Measurements from ENCODE around the gene OTOP2.
"Not testable (repeated sequence)": the region's sequence is repeated elsewhere in the genome, so short reads cannot be mapped to it uniquely, and the experiment has no call there.

Gene OTOP2

DNA sequence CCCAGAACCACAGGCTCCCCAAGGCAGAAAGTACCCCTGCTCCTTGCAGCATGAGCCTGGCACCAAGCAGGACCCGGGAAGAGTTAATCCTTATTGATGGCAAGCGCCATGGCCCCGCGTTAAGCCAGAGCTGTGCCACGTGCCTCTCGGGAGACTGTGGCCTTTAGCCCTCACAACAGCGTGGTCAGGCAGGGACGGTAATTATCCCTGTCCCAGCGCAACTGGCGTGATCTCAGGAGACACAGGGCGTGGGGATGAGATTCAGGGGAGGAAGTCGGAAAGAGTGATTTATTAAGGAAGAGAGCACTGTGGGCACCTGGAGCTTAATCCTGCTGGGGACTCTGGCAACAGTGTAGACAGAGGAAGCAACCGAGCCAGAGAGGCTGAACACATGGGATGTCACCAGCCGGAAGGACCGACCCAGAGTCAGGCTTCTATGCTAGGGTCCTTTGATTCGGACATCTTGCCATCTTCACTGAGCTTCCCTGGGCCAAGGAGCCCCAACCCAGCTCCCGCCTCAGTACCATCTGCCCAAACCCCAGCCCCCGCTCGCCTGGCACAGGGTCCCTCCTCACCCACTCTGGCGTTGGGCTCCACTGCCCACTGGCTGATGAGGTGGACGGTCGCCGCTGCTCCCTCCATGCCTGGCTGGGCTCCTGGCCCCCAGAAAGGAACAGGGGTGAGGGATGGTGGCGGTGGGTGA lies 28.5 kb downstream of the OTOP2 start:
- no peak for DNase-seq (ENCODE audit: low spot score)

DNA sequence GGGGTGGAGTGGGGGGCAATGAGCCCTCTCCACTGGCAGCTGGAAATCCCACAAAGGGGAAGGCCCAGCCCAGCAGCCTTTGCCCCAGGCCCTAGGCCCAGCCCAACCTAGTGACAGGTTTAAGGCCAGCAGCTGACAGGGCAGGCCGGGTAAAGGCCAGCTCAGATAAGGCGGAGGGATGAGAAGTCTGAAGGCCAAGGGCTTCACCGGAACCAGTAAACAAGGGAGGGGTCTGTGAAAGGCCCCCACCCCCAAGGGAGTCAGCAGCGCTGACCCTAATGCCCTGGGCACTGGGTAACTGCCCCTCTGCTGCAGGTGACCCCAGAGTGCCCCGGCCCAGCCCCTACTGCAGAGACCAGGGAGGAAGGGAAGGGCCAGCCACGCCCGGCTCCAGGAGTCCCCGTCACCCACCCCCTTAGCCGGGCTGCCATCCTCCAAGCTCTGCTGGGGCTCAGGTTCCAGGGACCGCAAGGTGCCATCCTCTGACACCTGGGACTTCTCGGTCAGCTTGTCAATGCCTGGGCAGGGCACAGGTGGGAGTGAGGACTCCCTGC lies 29.1 kb downstream of the OTOP2 start:
- DNase-seq (ENCODE audit: low spot score): peak; percentile 53

DNA sequence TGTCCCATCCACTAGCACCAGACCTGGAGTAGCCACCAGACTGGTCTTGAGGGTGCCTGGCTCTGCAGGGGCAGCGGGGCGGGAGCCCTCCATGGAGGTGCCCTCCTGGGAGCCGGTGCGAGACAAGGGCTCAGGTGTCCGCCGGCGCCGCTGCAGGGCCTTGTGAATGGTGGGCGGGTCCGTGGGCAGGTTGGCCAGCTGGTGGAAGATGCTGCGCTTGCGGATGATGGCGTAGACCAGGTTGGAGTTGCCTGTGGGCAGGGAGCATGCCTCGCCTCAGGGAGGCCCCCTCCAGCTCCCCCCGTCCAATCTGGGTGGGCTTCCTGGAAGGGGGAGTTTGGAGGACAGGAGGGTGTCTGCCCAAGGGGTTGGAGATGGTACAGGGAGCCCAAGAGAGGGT lies 30.0 kb downstream of the OTOP2 start:
- no peak for DNase-seq (ENCODE audit: low spot score)

DNA sequence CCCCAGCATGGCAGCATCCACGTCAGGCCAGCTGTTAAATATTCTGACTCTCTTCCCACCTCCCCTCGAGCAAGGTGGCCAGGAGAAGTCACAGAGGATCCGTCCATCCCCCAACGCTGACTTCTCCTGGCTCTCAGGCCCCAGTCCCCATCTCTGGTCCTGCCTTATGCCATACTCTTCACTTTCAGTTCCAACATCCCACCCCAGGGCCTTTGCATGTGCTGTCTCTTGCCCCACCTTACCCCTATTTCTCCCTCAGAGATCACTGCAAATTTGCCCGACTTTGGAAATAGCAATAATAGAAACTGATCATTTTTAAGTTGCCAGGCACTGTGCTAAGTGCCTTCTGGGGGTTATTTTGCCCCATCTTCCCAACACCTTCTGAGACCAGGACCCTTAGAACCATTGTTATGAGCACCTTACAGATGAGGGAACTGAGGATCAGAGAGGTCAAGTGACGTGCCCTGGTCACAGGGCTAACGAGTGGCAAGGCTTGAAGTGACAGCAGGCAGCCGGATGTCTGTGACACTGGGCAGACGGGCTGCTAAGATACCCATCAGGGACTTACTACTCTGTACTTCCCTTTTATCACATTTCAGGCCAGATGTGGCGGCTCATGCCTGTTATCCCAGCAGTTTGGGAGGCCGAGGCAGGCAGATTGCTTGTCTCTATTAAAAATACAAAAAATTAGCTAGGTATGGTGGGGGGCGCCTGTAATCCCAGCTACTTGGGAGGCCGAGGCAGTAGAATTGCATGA lies 30.8 kb downstream of the OTOP2 start:
- no peak for DNase-seq (ENCODE audit: low spot score)

DNA sequence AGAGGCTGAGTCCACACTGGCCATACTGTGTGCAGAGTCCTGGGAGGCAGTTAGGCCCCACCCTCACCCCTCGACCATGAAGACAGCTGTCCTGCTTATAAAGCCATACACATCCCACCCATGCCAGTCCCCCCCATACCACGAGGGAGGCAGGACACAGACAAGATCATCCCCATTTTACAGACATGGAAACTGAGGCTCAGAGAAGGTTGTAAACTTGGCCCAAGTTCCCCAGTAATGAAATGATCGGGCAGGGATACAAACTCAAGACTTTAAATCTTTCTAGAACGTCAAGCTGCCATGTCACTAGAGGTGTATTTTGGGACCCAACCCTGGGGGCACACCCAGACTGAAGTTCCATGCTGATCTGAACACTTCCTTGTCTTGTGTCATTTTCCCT lies 32.0 kb downstream of the OTOP2 start:
- no peak for DNase-seq (ENCODE audit: low spot score)

DNA sequence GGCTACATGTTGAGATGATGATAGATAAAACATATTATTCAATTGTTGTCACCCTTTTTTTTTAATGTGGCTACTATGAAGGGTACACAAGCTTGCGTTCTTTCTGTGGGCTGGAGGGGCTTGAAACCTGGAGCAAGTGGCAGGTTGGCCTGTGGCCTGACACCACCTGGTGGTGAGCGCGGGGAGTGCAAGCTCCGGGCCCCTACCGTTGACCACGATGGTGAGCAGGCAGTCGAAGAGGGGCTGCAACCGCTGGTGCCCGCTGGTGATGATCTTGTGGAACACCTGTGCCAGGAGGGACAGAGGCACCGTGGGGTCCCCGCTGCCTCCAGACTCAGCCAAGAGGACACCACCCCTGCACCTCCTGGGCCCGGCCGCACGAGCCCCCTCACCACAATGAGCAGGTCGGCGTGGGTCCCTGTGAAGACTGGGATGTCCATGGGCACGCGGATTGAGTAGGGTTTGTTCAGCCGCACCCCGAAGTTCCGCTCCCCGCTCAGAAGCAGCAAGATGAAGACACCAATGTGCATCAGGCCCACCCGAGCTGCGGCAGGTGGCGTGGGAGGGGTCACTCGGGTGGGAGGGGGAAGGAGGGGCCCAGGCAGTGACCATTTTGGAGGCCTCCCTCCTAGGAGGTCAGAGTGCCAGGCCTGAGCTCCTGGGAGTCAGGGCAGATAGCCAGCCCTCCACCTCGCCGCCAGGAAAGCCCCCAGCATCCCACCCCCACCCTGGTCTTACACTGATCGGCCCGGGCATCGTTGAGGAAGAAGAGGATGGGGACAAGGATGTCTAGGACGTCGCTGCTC lies 34.1 kb downstream of the OTOP2 start:
- peak; percentile 96 for DNase-seq (ENCODE audit: low spot score)

DNA sequence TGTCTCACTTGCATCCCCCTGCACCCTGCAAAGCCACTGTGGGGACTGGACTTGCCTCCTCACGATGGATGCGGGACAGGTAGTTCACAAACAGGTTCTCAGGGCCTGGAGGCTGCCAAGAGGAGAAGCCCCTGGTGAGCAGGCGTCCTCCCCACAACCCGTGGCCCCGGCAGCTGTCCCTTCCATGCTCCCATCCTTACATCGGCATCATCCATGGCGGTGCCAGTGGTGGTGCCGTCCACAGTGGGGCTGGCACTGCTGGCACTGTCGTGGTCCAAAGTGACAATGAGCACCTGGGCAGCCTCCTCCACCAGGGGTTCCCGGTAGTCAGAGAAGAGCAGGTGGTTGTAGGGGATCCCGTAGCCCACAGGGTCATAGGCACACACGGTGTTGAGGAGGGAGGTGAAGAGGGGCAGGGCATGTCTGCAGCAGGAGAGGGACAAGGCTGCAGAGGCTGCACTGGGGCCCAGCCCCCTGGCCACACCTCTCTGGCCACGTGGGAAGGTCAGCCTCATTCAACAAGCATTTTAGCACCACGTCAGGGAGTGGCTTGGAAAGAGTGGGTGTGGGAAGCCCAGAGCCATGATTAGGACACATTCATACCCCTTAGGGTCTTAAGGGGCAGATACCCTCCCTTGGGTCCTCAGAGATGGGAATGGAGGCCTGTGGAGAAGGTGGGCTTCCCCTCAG lies 35.9 kb downstream of the OTOP2 start:
- no peak for DNase-seq (ENCODE audit: low spot score)

DNA sequence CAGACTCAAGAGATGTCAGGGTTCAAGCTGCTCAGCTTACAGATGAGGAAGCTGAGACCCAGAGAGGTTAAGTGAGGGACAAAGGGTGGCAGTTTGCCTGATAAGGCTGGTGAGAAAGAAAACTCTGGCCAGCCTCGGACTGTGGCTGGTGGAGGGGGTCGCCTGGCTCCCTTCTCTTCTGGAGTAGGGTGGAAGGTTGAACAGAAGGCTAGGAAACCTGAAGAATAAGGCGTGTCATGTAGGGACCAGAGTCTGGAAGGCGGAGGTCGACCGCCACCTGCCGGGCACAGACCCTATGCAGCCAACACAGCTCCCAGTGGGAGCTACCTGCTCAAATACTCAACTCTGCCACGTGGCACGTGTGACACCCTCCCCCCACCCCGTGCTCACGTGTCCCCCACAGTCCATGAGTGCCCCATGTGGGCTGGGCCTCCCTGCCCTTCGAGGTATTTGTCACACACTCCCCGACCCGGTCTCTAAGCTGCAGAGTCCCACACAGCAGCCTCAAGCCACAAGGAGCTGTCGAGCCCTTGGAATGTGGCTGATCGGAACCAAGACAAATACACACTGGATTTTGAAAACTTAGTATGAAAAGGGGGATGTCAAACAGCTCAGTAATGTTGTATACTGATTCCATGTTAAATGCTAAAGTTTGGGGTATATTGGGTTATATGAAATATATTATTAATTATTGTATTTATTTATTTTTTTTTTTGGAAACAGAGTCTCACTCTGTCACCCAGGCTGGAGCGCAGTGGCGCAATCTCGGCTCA lies 36.7 kb downstream of the OTOP2 start:
- DNase-seq (ENCODE audit: low spot score): peak; percentile 97

DNA sequence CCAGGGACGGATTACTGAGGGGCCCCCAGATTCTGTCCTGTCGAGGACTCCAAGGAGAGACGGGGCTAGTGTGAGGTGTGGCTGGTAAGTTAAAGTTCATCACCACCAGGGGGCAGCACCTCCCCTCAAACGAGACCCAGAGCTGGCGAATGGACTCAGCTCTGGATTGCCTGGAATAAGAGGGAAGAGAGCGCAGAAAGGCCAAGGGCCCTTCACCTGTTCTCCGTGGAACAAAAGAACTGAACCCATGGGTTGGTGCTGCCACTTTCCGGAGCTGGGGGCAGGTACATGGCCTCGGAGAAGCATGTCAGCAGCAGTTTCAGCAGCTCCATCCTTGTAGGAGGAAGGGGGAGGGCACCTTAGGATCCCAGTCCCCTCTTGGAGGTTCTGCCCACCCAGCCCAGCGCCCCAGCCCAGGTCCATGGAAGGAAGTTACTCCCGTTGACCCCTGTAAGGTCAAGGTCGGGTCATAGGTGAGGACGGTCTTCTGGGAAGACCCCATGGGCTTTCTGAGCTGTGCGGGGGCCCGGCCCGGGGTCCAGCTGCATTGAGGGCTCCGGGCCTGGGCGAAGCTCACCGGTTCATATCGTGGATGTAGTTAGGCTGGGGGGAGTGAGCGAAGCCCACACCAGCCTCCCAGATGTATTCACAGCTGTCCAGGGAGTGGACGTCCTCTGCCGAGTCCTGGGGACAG lies 37.7 kb downstream of the OTOP2 start:
- DNase-seq (ENCODE audit: low spot score): peak; percentile 97

DNA sequence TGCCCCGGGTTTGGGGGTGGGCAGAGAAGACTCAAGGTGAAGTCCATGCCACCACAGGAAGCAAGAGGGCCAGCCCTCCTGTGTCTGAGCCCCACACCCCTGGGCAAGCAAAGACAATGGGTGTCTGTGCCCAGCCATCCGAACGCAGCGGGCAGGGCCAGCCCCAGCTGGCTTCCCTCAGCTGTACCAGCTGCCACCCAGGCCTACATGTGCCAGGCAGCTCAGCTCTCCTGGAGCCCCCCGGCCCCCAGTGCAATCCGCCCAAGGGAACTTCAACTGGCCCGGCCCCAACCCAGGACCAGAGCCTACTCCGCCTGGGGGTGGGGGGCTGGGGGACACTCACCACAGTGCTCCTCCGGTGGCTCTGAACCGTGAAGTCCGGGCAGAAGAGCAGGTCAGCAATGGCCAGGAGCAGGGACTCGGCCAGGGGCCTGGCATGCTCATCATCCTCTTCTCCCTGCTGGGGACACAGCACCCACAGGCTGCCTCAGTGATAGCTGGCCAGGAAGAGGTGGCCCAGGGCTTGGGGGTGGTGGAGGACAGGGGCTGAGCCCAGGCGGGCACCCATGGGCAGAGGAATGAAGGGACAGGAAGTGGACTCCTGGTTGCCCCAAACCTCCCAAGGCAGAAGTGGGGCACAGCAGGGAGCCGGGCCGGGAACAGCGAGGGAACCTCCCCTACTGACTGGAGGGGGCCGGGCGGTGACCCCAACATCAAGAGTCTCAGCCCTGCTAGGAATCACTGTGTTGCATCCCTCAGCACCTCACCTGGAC lies 38.7 kb downstream of the OTOP2 start:
- DNase-seq (ENCODE audit: low spot score): no peak

DNA sequence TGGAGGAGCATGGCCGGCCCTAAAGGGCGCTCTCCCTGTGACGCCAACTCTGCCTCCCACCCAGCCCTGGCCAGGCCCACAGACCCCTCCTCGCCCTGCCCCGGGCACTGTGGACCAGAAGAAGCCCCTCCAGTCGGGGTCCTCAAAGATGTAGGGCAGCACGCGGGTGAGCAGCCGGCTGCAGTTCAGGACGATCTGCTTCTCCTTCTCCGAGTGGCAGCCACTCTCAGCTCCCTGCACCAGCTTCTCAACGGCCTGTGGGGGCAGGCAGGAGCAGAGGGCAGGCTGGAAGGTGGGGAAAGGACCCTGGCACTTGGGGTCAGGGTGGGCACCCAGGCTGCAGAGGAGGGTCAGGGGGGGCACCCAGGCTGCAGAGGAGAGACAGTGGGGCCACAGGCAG lies 39.6 kb downstream of the OTOP2 start:
- peak; percentile 59 for DNase-seq (ENCODE audit: low spot score)

DNA sequence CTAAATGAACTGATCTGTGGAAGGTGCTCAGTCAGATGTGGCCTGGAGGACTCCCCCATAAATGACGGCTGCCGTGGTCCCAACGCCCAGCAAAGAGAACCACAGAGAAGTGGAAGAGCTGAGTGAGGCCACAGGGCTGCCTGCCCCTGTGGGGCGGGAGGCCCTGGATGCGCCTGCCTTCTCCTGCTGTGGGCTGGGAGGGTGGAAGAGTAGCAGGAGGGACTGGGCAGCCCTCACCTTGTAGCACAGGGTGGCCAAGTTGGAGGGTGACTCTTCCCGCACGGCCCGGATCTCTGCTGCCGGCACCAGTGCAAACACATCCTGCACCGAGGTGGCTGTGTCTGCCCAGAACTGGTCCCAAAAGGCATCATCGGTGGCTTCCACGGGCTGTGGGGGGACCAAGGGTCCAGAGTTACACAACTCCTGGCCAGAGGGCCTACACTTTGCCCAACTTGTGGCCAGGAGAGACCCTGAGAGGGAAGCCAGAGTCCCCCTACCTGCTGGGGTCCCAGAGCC lies 40.2 kb downstream of the OTOP2 start:
- DNase-seq (ENCODE audit: low spot score): no peak

DNA sequence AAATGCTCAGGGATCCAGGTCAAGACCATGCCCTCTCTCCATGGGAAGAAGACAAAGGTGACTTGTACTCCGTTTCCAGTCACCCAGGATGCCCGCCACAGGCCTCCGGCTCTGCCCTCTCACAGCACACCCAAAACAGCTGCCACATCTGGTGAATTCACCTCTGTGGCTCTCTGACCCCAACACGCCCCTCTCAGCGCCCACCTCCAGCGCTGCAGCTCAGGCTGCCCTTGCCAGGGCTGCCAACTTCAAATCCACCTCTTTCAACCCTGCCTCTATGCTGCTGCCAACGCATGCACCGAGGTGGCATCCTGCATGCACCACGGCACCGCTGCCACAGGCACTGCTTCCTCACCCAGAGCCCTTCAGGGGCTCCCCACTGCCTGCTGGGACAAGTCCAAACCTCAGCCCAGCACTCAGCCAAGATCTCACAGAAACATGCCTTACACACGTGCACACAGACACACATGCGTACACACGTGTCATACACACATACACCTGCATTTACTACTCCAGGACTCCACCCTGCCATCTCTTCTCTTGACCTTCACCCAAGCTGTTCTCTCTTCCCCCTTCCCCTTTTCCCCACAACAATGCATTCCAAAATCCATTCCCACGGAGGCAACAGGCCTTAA lies 41.0 kb downstream of the OTOP2 start:
- DNase-seq (ENCODE audit: low spot score): no peak

DNA sequence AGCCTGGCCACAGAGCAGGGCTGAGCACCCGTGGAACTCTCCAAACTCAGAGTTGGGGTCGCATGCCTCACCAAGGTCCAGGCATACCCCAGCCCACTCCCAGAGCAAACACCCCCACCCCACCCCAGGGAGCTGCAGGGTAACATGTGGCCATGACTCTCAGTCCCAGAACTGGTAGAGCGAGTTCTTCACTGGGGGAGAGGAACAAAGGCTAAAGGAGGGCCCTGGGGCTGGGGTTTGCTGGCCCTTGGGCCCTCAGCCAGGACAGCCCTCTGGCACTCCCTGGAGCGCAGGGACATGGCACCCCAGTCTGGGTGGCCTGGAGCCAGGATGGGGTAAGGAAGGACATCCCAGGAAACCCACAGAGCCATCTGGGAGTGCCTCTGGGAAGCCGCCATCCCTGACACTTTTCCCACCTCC lies 44.3 kb downstream of the OTOP2 start:
- DNase-seq (ENCODE audit: low spot score): no peak

DNA sequence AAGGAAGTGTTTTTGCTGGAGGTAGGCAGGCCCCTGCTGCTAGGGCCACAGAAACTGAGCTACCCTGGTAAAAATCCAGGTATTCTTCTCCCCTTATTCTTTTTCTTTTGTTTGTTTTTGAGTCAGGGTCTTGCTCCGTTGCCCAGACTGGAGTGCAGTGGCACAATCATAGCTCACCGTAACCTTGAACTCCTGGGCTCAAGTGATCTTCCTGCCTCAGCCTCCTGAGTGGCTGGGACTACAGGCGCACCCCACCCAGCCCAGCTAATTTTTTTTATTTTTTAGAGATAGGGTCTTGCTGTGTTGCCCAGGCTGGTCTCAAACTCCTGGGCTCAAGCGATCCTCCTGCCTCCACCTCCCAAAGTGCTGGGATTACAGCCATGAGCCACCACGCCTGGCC lies 45.4 kb downstream of the OTOP2 start:
- DNase-seq (ENCODE audit: low spot score): not testable (repeated sequence)

DNA sequence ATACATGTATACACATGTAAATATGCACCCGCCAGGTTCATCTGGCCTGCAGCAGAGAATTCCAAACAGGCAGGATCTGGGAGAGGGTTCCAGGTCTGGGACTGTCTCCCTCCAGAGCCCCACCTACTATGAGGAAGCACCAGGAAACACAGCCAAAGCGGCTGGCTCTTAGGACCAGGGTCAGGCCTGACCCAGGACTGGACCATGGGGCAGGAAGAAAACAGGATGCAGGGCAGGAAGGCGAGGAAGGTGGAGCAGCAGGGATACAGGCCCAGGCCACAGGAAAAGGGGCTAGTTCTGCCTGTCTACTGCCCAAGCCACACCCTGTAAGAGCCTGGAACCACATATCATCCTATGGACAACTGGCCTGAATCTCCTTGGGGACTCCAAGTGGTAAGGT lies 46.3 kb downstream of the OTOP2 start:
- DNase-seq (ENCODE audit: low spot score): no peak

DNA sequence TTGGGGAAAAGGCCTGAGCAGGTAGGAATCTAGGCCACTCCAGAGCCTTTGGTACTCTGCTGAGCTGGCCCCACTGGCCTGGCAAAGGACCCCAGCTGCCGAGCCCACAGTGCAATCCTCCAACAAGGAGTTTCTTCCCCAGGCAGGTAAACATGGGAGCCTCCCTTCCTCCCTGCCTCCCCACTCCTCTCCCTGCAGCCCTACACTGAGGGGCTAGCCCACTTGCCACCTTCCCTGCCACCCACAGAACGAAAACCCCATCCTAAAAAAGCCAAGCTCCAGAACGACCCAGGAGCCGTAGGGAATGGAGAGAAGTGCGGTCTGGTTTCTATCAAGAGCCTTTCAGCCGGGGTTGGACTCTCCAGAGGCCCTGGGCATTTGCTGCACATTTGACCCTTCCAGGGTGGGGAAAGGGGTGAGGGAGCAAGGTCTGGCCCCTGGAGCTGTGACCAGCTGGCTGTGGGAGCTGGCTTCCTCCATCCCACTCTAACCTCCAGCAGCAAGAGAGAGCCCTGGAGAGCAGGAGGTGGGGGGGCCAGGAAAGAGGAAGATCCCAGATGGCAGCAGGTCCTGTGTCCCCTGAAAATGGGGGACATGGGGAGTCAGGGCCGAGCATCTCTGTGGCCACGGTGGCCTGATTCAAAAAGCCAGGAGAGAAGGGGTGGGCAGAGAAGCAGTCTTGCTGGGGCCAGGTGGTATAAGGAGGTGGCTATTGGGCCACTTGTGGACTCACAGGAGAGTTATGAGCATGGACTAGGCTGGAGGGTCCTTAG lies 47.2 kb downstream of the OTOP2 start:
- no peak for DNase-seq (ENCODE audit: low spot score)

DNA sequence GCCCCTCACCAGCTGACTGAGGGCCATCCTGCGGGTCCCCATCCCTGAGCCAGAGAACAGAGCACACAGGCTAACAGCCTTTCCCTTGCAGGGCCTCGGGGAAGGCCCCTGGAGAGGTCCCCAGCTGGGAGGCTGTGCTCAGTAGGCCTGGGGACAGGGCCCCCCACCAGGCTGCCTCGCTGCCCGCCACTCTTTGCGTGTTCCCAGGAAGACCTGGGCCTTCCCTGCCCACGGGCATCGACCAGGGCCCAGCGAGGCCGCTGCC lies 47.7 kb downstream of the OTOP2 start:
- peak; percentile 54 for DNase-seq (ENCODE audit: low spot score)

Data from HuH-7 (cell line).